Liver (tissue), 3 donors: Measurements from ENCODE around the gene SSC4D.

ENCODE experiments used
- ATF3 ChIP-seq: IDR thresholded peaks from 2 replicates; pipeline ENCODE4 v1.6.1; 2016; ENCODE audit warnings: antibody characterized with exemption
- CTCF ChIP-seq: fragments of 150-350 bp; IDR thresholded peaks from 2 replicates; pipeline ENCODE4 v1.5.1; 2017; ENCODE audit warnings: improper control_type of control experiment, low read depth, low read length; ENCODE audit not compliant: missing input control
- EGR1 ChIP-seq, 2 donors: IDR thresholded peaks; 2 replicates each; pipeline ENCODE4 v1.6.1; 2016 to 2018; ENCODE audit warnings: antibody characterized with exemption in 2 of 2, low read depth in 2 of 2
- GABPA ChIP-seq, 2 donors: IDR thresholded peaks in 1 of 2; conservative IDR thresholded peaks in 1 of 2; 2 replicates each; pipeline ENCODE4 v1.6.1; 2016; ENCODE audit warnings: antibody characterized with exemption in 2 of 2, mild to moderate bottlenecking in 1 of 2, moderate library complexity in 1 of 2
- HNF4A ChIP-seq, 2 donors: conservative IDR thresholded peaks; 2 replicates each; pipeline ENCODE4 v1.6.1; 2016; ENCODE audit warnings: antibody characterized with exemption in 2 of 2, mild to moderate bottlenecking in 2 of 2
- JUND ChIP-seq, 2 donors: IDR thresholded peaks; 2 replicates each; pipeline ENCODE4 v1.6.1; 2016; ENCODE audit warnings: antibody characterized with exemption in 2 of 2
- TAF1 ChIP-seq: conservative IDR thresholded peaks from 2 replicates; pipeline ENCODE4 v1.6.1; 2016; ENCODE audit warnings: antibody characterized with exemption, mild to moderate bottlenecking
- YY1 ChIP-seq: IDR thresholded peaks from 2 replicates; pipeline ENCODE4 v1.6.1; 2016; ENCODE audit warnings: antibody characterized with exemption, mild to moderate bottlenecking
- ZBTB33 ChIP-seq: IDR thresholded peaks from 2 replicates; pipeline ENCODE4 v1.6.1; 2016; ENCODE audit warnings: antibody characterized with exemption
- donor health status: healthy.
- donor health status: healthy.

GRCh38 chr7:76359978-76360638 lies 49.4 kb downstream of the SSC4D start:
- TF ChIP-seq CTCF: no peak
- TF ChIP-seq ZBTB33: no peak
- no peak for TF ChIP-seq GABPA (IDR thresholded peaks at IDR 0.05 in 1 of 2, conservative IDR thresholded peaks at IDR 0.05 in 1 of 2)
- TF ChIP-seq YY1: no peak
- no peak for TF ChIP-seq TAF1
- TF ChIP-seq ATF3: no peak
- TF ChIP-seq HNF4A (conservative IDR thresholded peaks at IDR 0.05): no peak
- no peak for TF ChIP-seq JUND (IDR thresholded peaks at IDR 0.05)
- no peak for TF ChIP-seq EGR1 (IDR thresholded peaks at IDR 0.05; ENCODE audit: low read depth in 2 of 2)
